Transverse colon (tissue), 4 donors: ENCODE results near the gene HS3ST5.

ENCODE experiments used
- EP300 ChIP-seq: sonication (generic); formaldehyde crosslinking; IDR thresholded peaks from one replicate; pipeline ENCODE4 v1.6.1; 2017; ENCODE audit warnings: antibody characterized with exemption, low read depth
- POLR2A ChIP-seq: fragments of 450-650 bp; IDR thresholded peaks from one replicate; pipeline ENCODE4 v1.6.1; 2016; ENCODE audit warnings: antibody characterized with exemption, mild to moderate bottlenecking, moderate library complexity
- POLR2AphosphoS5 ChIP-seq, 3 donors: sonication (generic); formaldehyde crosslinking; IDR thresholded peaks; one replicate each; pipeline ENCODE4 v1.6.1; 2016; ENCODE audit warnings: antibody characterized with exemption in 3 of 3
- TF ChIP-seq, protein P1 (sequence below), 5 experiments: fragments of 200-600 bp in 3 of 5; fragments of 450-650 bp in 2 of 5; sonication (generic) in 3 of 5; IDR thresholded peaks; 1 replicate in 2 of 5; 2 replicates in 3 of 5; pipeline ENCODE4 v1.5.1; 2016 to 2017; ENCODE audit warnings: antibody characterized with exemption in 5 of 5, inconsistent platforms in 3 of 5, mild to moderate bottlenecking in 2 of 5, moderate library complexity in 1 of 5

DNA sequence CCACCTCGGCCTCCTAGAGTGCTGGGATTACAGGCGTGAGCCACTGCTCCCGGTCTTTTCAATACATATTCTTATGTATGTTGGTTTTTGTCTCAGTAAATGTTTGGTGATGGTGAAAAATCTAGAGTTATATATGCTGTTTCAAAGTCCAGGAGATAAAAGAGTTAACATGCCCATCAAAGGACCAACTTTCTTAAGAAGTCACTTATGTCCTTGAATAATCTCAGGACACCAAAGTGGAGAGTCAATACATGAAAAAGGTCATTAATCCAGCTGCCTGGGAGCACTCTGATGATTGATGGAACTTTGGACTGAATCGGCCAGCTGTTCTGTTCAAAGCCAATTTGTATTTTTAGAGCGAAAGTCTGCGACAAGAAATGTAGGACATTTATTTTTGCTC, 312.1 kb downstream of the HS3ST5 start:
- TF ChIP-seq POLR2A: no peak
- TF ChIP-seq, protein P1, sequence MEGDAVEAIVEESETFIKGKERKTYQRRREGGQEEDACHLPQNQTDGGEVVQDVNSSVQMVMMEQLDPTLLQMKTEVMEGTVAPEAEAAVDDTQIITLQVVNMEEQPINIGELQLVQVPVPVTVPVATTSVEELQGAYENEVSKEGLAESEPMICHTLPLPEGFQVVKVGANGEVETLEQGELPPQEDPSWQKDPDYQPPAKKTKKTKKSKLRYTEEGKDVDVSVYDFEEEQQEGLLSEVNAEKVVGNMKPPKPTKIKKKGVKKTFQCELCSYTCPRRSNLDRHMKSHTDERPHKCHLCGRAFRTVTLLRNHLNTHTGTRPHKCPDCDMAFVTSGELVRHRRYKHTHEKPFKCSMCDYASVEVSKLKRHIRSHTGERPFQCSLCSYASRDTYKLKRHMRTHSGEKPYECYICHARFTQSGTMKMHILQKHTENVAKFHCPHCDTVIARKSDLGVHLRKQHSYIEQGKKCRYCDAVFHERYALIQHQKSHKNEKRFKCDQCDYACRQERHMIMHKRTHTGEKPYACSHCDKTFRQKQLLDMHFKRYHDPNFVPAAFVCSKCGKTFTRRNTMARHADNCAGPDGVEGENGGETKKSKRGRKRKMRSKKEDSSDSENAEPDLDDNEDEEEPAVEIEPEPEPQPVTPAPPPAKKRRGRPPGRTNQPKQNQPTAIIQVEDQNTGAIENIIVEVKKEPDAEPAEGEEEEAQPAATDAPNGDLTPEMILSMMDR (IDR thresholded peaks at IDR 0.05): no peak
- TF ChIP-seq EP300: no peak
- no peak for TF ChIP-seq POLR2AphosphoS5 (IDR thresholded peaks at IDR 0.05)
